HepG2 (cell line): Measurements from ENCODE around the gene EFNA4. TPM values are rescaled to one million over a fixed set of nuclear protein-coding genes. Genes with fewer than 3 reads are reported as not detected.

Experiments used
- ATAC-seq: fragments of 200-7000 bp; cut with Tn5 transposase; 3 replicates; pipeline ENCODE4 v1.9.1; 2020; ENCODE audit warnings: mild to moderate bottlenecking, moderate library complexity
- BruUV-seq: library from RNA; stranded (reverse); fragments of 400-500 nt; replicated peaks from 2 replicates; lab custom pipeline; 2021; lab: Mats Ljungman, UMichigan
- CTCF ChIA-PET: fragments of 300-600 bp; formaldehyde crosslinking; extraction: SDS; loops from one replicate; lab custom pipeline; 2021; ENCODE audit warnings: low total read pairs, inconsistent platforms, low intra/inter-chr PET ratio; lab: Yijun Ruan, JAX
- POLR2A ChIA-PET: fragments of 350-600 bp; sonication (Branson Sonifier 250); formaldehyde crosslinking; loops from one replicate; lab custom pipeline; 2020; ENCODE audit warnings: antibody characterized with exemption, inconsistent platforms; lab: Yijun Ruan, JAX
- DNase-seq: peaks from one replicate; pipeline ENCODE4 v3.0.0-alpha.2; 2015; ENCODE audit warnings: low spot score
- FAIRE-seq: peaks from 3 replicates; lab custom pipeline; 2011; peaks lifted over from hg19 to GRCh38; lab: Jason Lieb, UNC
- H2AFZ ChIP-seq: one replicate; pipeline ENCODE4 v1.6.1; 2011; ENCODE audit warnings: low read length, inconsistent platforms
- H3K27ac ChIP-seq: fragments of 300-600 bp; 3 replicates; pipeline ENCODE4 v1.8.0; 2011; ENCODE audit warnings: mixed run types, mild to moderate bottlenecking, mixed read lengths, low read length, inconsistent platforms; ENCODE audit not compliant: insufficient read depth; ENCODE audit errors: extremely low read length
- H3K27me3 ChIP-seq, 2 experiments: fragments of 200-600 bp in 1 of 2; 2 replicates in 1 of 2; 3 replicates in 1 of 2; pipeline versions ENCODE4 v1.6.0 to v1.8.0; 2011; ENCODE audit warnings: low read length in 2 of 2, mild to moderate bottlenecking in 2 of 2, moderate library complexity in 2 of 2, inconsistent platforms in 1 of 2; ENCODE audit not compliant: insufficient read depth in 2 of 2, control insufficient read depth in 1 of 2
- H3K36me3 ChIP-seq, 2 experiments: fragments of 200-600 bp in 1 of 2; replicated peaks in 1 of 2; 2 replicates in 1 of 2; 3 replicates in 1 of 2; pipeline versions ENCODE4 v1.5.1 to v1.8.0; 2011; ENCODE audit warnings: low read length in 2 of 2, inconsistent platforms in 1 of 2; ENCODE audit not compliant: insufficient read depth in 2 of 2, control insufficient read depth in 1 of 2
- H3K4me1 ChIP-seq: 2 replicates; pipeline ENCODE4 v1.5.1; 2012; ENCODE audit warnings: low read length, inconsistent platforms; ENCODE audit not compliant: insufficient read depth
- H3K4me2 ChIP-seq: 2 replicates; pipeline ENCODE4 v1.6.0; 2011; ENCODE audit warnings: low read depth, low read length, inconsistent platforms
- H3K4me3 ChIP-seq, 3 experiments: fragments of 200-600 bp in 1 of 3; sonication (generic), shearing (Covaris generic) in 1 of 3; replicated peaks in 1 of 3; 2 replicates each; pipeline ENCODE4 v1.5.1; 2011 to 2016; ENCODE audit warnings: low read length in 3 of 3, inconsistent platforms in 2 of 3, low read depth in 2 of 3, mild to moderate bottlenecking in 2 of 3, control low read depth in 1 of 3, mixed read lengths in 1 of 3; ENCODE audit not compliant: insufficient read depth in 1 of 3
- H3K79me2 ChIP-seq: one replicate; pipeline ENCODE4 v1.6.1; 2011; ENCODE audit warnings: low read length, inconsistent platforms; ENCODE audit not compliant: insufficient read depth
- H3K9ac ChIP-seq: 2 replicates; pipeline ENCODE4 v1.6.0; 2011; ENCODE audit warnings: mild to moderate bottlenecking, low read depth, low read length, inconsistent platforms; ENCODE audit not compliant: insufficient read depth
- H3K9me3 ChIP-seq: 2 replicates; pipeline ENCODE4 v1.5.1; 2012; ENCODE audit warnings: mild to moderate bottlenecking, low read length
- H4K20me1 ChIP-seq: 2 replicates; pipeline ENCODE4 v1.6.0; 2011; ENCODE audit warnings: inconsistent platforms, mild to moderate bottlenecking, low read length, moderate library complexity; ENCODE audit not compliant: insufficient read depth
- BORCS8-MEF2B ChIP-seq: sonication (generic); formaldehyde crosslinking; IDR thresholded peaks from 2 replicates; pipeline ENCODE4 v1.8.0; 2022; ENCODE audit warnings: mild to moderate bottlenecking, missing genetic modification reagents
- E2F2 ChIP-seq: sonication (generic); formaldehyde crosslinking; IDR thresholded peaks from 2 replicates; pipeline ENCODE4 v1.4.0; 2020; ENCODE audit warnings: missing genetic modification reagents, borderline replicate concordance
- FOXP1 ChIP-seq, 2 experiments: fragments of 450-650 bp in 1 of 2; IDR thresholded peaks; 2 replicates each; pipeline ENCODE4 v1.6.1; 2017 to 2018; ENCODE audit warnings: antibody characterized with exemption in 1 of 2
- HDAC1 ChIP-seq: sonication (generic); formaldehyde crosslinking; IDR thresholded peaks from 2 replicates; pipeline ENCODE4 v1.5.1; 2020; ENCODE audit warnings: mild to moderate bottlenecking, missing genetic modification reagents
- MTA3 ChIP-seq: sonication (generic); formaldehyde crosslinking; IDR thresholded peaks from 2 replicates; pipeline ENCODE4 v1.4.0; 2020; ENCODE audit warnings: missing genetic modification reagents
- RBFOX2 ChIP-seq: fragments of 200-400 bp; formaldehyde crosslinking; IDR thresholded peaks from 2 replicates; pipeline ENCODE4 v1.6.1; 2017; ENCODE audit warnings: low read depth, mild to moderate bottlenecking, low read length
- SRF ChIP-seq: IDR thresholded peaks from 2 replicates; pipeline ENCODE4 v1.6.1; 2011; ENCODE audit warnings: mild to moderate bottlenecking, low read depth, low read length, moderate library complexity
- TEF ChIP-seq: sonication (generic); formaldehyde crosslinking; IDR thresholded peaks from 2 replicates; pipeline ENCODE4 v1.5.0; 2020; ENCODE audit warnings: missing genetic modification reagents
- ZIK1 ChIP-seq: sonication (generic); formaldehyde crosslinking; IDR thresholded peaks from 2 replicates; pipeline ENCODE4 v1.5.0; 2020; ENCODE audit warnings: mild to moderate bottlenecking, low read depth, missing genetic modification reagents, borderline replicate concordance
- ZNF180 ChIP-seq: sonication (generic); formaldehyde crosslinking; IDR thresholded peaks from 2 replicates; pipeline ENCODE4 v1.4.0; 2020; ENCODE audit warnings: low read depth, missing genetic modification reagents, borderline replicate concordance
- ZNF333 ChIP-seq: sonication (generic); formaldehyde crosslinking; IDR thresholded peaks from 2 replicates; pipeline ENCODE4 v1.4.0; 2020; ENCODE audit warnings: mild to moderate bottlenecking, missing genetic modification reagents, borderline replicate concordance
- ZNF652 ChIP-seq: IDR thresholded peaks from 2 replicates; pipeline ENCODE4 v1.6.1; 2016; ENCODE audit warnings: low read depth, borderline replicate concordance
- WGBS: methylation state at CpG from one replicate; pipeline ENCODE4 v1.1.6; 2017; ENCODE audit warnings: low lambda C conversion rate; 5-methylcytosine and 5-hydroxymethylcytosine counted together
- in situ Hi-C: cut with HindIII; loops from 2 replicates; pipeline ENCODE4 v1.10.0; 2017; ENCODE audit warnings: low pct_unique_long_range_greater_than_20kb; ENCODE audit not compliant: extremely low pct_ligation_motif_present
- intact Hi-C: fragments of 100-400 bp; cut with micrococcal nuclease; formaldehyde crosslinking; loops from one replicate; pipeline ENCODE4 v1.10.0; 2022; ENCODE audit not compliant: unreplicated experiment
- polyA plus RNA-seq, 8 experiments: library from polyadenylated mRNA; depleted of rRNA in 3 of 8; stranded (reverse) in 7 of 8; unstranded in 1 of 8; fragments of >200 nt; fragmentation: Illumina TruSeq in 4 of 8; extraction: Trizol in 4 of 8; gene quantifications; 2 replicates each; pipeline versions ENCODE4 v1.2.1 to v1.2.3, GENCODE V29; 2011 to 2016; ENCODE audit warnings: low read depth in 4 of 8, missing spikeins in 1 of 8, mixed read lengths in 1 of 8; ENCODE audit not compliant: insufficient read depth in 1 of 8
- total RNA-seq, 5 experiments: library from RNA; depleted of rRNA; stranded (reverse); fragments of >200 nt; fragmentation: Illumina TruSeq; extraction: Trizol; gene quantifications; 2 replicates each; pipeline ENCODE4 v1.2.3, GENCODE V29; 2016; ENCODE audit warnings: low read depth in 1 of 5

Gene EFNA4
- total and polyA plus RNA-seq, 2 of the 13 experiments (the other 11 are each of a cell fraction or from before 2014, with no cell fraction given): 12.0 to 17.2 TPM

- 0% methylated on average over 1 of the region's 1 CpG for WGBS
- H3K4me1 ChIP-seq: peaks cover 38% of the 10 kb centered on the region
- H3K9me3 ChIP-seq: no peaks in the 10 kb centered on the region
- intact Hi-C loops: no loop called here
- POLR2A ChIA-PET: interaction anchor here (1.1 kb wide), 2 partner anchors 25 to 75 kb away, joined by 3 read pairs; partner anchors contain the start of gene ADAM15
- no peak overlapping the region for H3K4me2 ChIP-seq
- TF ChIP-seq RBFOX2: no peak
- TF ChIP-seq SRF: peak; percentile 85
- no peak overlapping the region for H3K9ac ChIP-seq
- no peak overlapping the region for H3K4me3 ChIP-seq
- no peak overlapping the region for H2AFZ ChIP-seq
- FAIRE-seq (no peak), ATAC-seq (no peak), DNase-seq (no peak)
- CTCF ChIA-PET: no interaction called here
- H3K36me3 ChIP-seq: no peaks in the 10 kb centered on the region
- H4K20me1 ChIP-seq: peaks cover 2% of the 10 kb centered on the region; the same call in 1 of the 2 replicates
- BruUV-seq: no TSS peak
- no peaks in the 10 kb centered on the region for H3K79me2 ChIP-seq
- H3K27me3 ChIP-seq: peaks cover 19 to 92% of the 10 kb centered on the region in 2 experiments
- in situ Hi-C loops: no loop called here
- H3K27ac ChIP-seq: no peak overlapping the region
Measured at GRCh38 chr1:155076371-155076770, 12.8 kb downstream of the EFNA4 start.

GRCh38 chr1:155077346-155077745 lies 13.8 kb downstream of the EFNA4 start:
- no peak for FAIRE-seq
- WGBS: 0% methylated on average over 2 of the region's 3 CpGs
- in situ Hi-C loops: no loop called here

More at GRCh38 chr1:155077346-155077745, 13.8 kb downstream of the EFNA4 start:
- H3K4me3 ChIP-seq: no peak overlapping the region
- H3K4me1 ChIP-seq: peaks cover 46% of the 10 kb centered on the region
- H3K9ac ChIP-seq: no peak overlapping the region
- peaks cover 23 to 92% of the 10 kb centered on the region in 2 experiments for H3K27me3 ChIP-seq
- CTCF ChIA-PET: no interaction called here
- H3K79me2 ChIP-seq: no peaks in the 10 kb centered on the region
- H3K36me3 ChIP-seq: no peaks in the 10 kb centered on the region
- no peak for TF ChIP-seq TEF
- TF ChIP-seq ZNF652 (CRISPR knock-in tag): no peak
- TF ChIP-seq BORCS8-MEF2B (CRISPR knock-in tag): no peak
- no peak for TF ChIP-seq ZIK1 (CRISPR knock-in tag)
- TF ChIP-seq FOXP1 (IDR thresholded peaks at IDR 0.05): no peak
- TF ChIP-seq FOXP1 (CRISPR knock-in tag; IDR thresholded peaks at IDR 0.05): no peak
- TF ChIP-seq ZNF333 (CRISPR knock-in tag): no peak
- TF ChIP-seq E2F2 (CRISPR knock-in tag): no peak
- TF ChIP-seq HDAC1 (CRISPR knock-in tag): no peak
- no peak for TF ChIP-seq ZNF180 (CRISPR knock-in tag)
- TF ChIP-seq MTA3 (CRISPR knock-in tag): no peak
- TF ChIP-seq, all 625 proteins: peak for 0
- H3K27ac ChIP-seq: no peak overlapping the region
- H3K4me2 ChIP-seq: no peak overlapping the region
- BruUV-seq: no TSS peak
- ATAC-seq (no peak), DNase-seq (no peak)
- no peaks in the 10 kb centered on the region for H3K9me3 ChIP-seq
- peaks cover 4% of the 10 kb centered on the region; the same call in 1 of the 2 replicates for H4K20me1 ChIP-seq
- no peak overlapping the region for H2AFZ ChIP-seq
- POLR2A ChIA-PET: no interaction called here
- intact Hi-C loops: no loop called here
